OCI-LY7 (cell line): Measurements from ENCODE around the gene CCR7. TPM values are rescaled to one million over a fixed set of nuclear protein-coding genes. Genes with fewer than 3 reads are reported as not detected.

ENCODE experiments used
- BruUV-seq: library from RNA; stranded (reverse); fragments of 400-500 nt; replicated peaks from 2 replicates; lab custom pipeline; 2021; lab: Mats Ljungman, UMichigan
- CTCF ChIA-PET: fragments of 300-600 bp; sonication (Branson Sonifier 250); formaldehyde crosslinking; loops from one replicate; lab custom pipeline; 2022; ENCODE audit warnings: antibody characterized with exemption; ENCODE audit not compliant: unreplicated experiment; lab: Charles Lee
- POLR2A ChIA-PET: fragments of 300-600 bp; sonication (Branson Sonifier 250); formaldehyde crosslinking; loops from one replicate; lab custom pipeline; 2022; ENCODE audit warnings: antibody characterized with exemption; lab: Charles Lee
- DNase-seq: peaks from one replicate; pipeline ENCODE4 v3.0.0-alpha.2; 2015; ENCODE audit warnings: low spot score
- H2AFZ ChIP-seq: fragments of 200-600 bp; sonication (generic), shearing (Covaris generic); 2 replicates; pipeline ENCODE4 v1.6.1; 2014; ENCODE audit warnings: mild to moderate bottlenecking, antibody characterized with exemption, low read length, moderate library complexity
- H3K27ac ChIP-seq: fragments of 200-600 bp; sonication (generic); 2 replicates; pipeline ENCODE4 v1.5.1; 2014; ENCODE audit warnings: mixed run types, low read depth, mild to moderate bottlenecking, moderate library complexity, low read length, inconsistent platforms; ENCODE audit not compliant: poor library complexity, severe bottlenecking
- H3K36me3 ChIP-seq: fragments of 200-600 bp; sonication (generic); 2 replicates; pipeline ENCODE4 v1.6.1; 2014; ENCODE audit warnings: mild to moderate bottlenecking, antibody characterized with exemption, low read length, moderate library complexity, mixed read lengths; ENCODE audit not compliant: insufficient read depth
- H3K4me1 ChIP-seq: fragments of 200-600 bp; sonication (generic); 2 replicates; pipeline ENCODE4 v1.5.1; 2014; ENCODE audit warnings: mild to moderate bottlenecking, low read length; ENCODE audit not compliant: insufficient read depth, poor library complexity, severe bottlenecking
- H3K4me2 ChIP-seq: fragments of 200-600 bp; sonication (generic); 2 replicates; pipeline ENCODE4 v1.6.1; 2014; ENCODE audit warnings: mild to moderate bottlenecking, low read length
- H3K4me3 ChIP-seq: fragments of 200-600 bp; sonication (generic); 2 replicates; pipeline ENCODE4 v1.5.1; 2014; ENCODE audit warnings: mild to moderate bottlenecking, low read depth, low read length; ENCODE audit not compliant: poor library complexity, severe bottlenecking
- H3K79me2 ChIP-seq: fragments of 200-600 bp; sonication (generic); 2 replicates; pipeline ENCODE4 v1.6.1; 2016; ENCODE audit warnings: low read depth, mild to moderate bottlenecking, low read length, moderate library complexity, mixed read lengths; ENCODE audit not compliant: insufficient read depth
- H3K9me2 ChIP-seq: fragments of 200-600 bp; sonication (generic); 2 replicates; pipeline ENCODE4 v1.6.1; 2016; ENCODE audit warnings: mild to moderate bottlenecking, low read length, mixed read lengths; ENCODE audit not compliant: insufficient read depth
- H3K9me3 ChIP-seq: fragments of 200-600 bp; sonication (generic); 2 replicates; pipeline ENCODE4 v1.6.1; 2014; ENCODE audit warnings: mild to moderate bottlenecking, mixed run types, low read length, mixed read lengths
- H4K20me1 ChIP-seq: fragments of 200-600 bp; sonication (generic); 2 replicates; pipeline ENCODE4 v1.6.1; 2014; ENCODE audit warnings: mild to moderate bottlenecking, antibody characterized with exemption, low read length, moderate library complexity, mixed read lengths; ENCODE audit not compliant: insufficient read depth
- EZH2phosphoT487 ChIP-seq: fragments of 200-600 bp; sonication (generic); IDR thresholded peaks from 2 replicates; pipeline ENCODE4 v1.6.1; 2018; ENCODE audit warnings: low read depth, borderline replicate concordance, mild to moderate bottlenecking, mixed run types, antibody characterized with exemption, low read length, moderate library complexity, mixed read lengths
- intact Hi-C: fragments of 100-400 bp; cut with micrococcal nuclease; formaldehyde crosslinking; loops from one replicate; pipeline ENCODE4 v1.10.0; 2022; ENCODE audit not compliant: unreplicated experiment
- total RNA-seq, 2 experiments: library from RNA; depleted of rRNA in 1 of 2; stranded (reverse); fragments of >200 nt in 1 of 2; shearing (Covaris generic) in 1 of 2; gene quantifications; 2 replicates each; pipeline ENCODE4 v1.2.3, GENCODE V29; 2014 to 2022
- TF ChIP-seq, protein P1 (sequence below): fragments of 200-600 bp; sonication (generic); conservative IDR thresholded peaks from 2 replicates; pipeline ENCODE4 v1.5.1; 2014; ENCODE audit warnings: mild to moderate bottlenecking, antibody characterized with exemption, low read length, moderate library complexity, mixed read lengths

CCR7 gene
- total RNA-seq, 2 experiments from 2014 or later: 0.48 to 2.3 TPM

DNA sequence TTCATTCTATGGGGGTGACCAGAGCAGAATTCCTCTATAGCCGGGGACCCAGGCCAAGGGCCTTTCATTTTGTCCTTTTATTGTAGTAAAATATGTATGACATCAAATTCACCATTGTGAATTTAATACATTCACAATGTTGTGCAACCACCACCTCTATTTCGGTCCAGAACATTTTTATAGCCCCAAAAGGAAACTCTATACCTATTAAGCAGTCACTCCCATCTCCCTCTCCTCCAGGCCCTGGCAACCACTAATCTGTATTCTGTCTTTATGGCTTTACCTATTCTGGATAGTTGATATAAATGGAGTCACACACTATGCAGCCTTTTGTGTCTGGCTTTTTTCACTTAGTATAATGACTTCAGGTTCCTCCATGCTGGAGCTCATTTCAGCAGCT, 54.1 kb downstream of the CCR7 start:
- Histone ChIP-seq H4K20me1 (no peaks in the 10 kb centered on the region), H3K36me3 (no peaks in the 10 kb centered on the region), H3K4me1 (peaks cover 14% of the 10 kb centered on the region), H3K4me2 (no peak overlapping the region), H3K4me3 (no peak overlapping the region), H2AFZ (no peak overlapping the region), H3K9me2 (no peaks in the 10 kb centered on the region), H3K79me2 (no peaks in the 10 kb centered on the region), H3K9me3 (no peaks in the 10 kb centered on the region), H3K27ac (no peak overlapping the region)
- intact Hi-C loops: no loop called here
- no peak for DNase-seq
- no peak for TF ChIP-seq EZH2phosphoT487
- TF ChIP-seq, protein P1, sequence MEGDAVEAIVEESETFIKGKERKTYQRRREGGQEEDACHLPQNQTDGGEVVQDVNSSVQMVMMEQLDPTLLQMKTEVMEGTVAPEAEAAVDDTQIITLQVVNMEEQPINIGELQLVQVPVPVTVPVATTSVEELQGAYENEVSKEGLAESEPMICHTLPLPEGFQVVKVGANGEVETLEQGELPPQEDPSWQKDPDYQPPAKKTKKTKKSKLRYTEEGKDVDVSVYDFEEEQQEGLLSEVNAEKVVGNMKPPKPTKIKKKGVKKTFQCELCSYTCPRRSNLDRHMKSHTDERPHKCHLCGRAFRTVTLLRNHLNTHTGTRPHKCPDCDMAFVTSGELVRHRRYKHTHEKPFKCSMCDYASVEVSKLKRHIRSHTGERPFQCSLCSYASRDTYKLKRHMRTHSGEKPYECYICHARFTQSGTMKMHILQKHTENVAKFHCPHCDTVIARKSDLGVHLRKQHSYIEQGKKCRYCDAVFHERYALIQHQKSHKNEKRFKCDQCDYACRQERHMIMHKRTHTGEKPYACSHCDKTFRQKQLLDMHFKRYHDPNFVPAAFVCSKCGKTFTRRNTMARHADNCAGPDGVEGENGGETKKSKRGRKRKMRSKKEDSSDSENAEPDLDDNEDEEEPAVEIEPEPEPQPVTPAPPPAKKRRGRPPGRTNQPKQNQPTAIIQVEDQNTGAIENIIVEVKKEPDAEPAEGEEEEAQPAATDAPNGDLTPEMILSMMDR: no peak
- ChIA-PET POLR2A (interaction anchor here (1.4 kb wide), 1 partner anchor 36 kb away, joined by 3 read pairs; no protein-coding TSS in a partner anchor), CTCF (no interaction called here)
- BruUV-seq: no TSS peak

DNA sequence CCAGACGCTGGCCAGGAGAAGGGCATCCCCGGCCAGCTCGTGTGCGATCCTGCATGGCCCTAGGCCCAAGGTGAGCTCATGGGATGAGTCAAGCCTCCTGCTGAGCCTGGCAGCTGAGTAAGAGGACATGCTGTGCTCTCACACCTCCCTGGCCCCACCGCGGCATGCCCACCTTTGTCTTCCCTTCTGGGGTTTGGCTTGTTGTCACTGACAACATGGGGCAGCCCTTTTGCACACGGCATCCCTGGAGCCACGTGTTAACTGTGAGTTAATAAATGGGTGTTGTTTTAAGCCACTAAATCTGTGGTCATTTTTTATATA, 55.0 kb downstream of the CCR7 start:
- Histone ChIP-seq H3K9me2 (no peaks in the 10 kb centered on the region), H3K4me2 (no peak overlapping the region), H4K20me1 (no peaks in the 10 kb centered on the region), H3K4me3 (no peak overlapping the region), H3K4me1 (peaks cover 5% of the 10 kb centered on the region), H2AFZ (no peak overlapping the region), H3K79me2 (no peaks in the 10 kb centered on the region), H3K9me3 (no peaks in the 10 kb centered on the region), H3K36me3 (no peaks in the 10 kb centered on the region), H3K27ac (no peak overlapping the region)
- DNase-seq: no peak
- ChIA-PET POLR2A (interaction anchor here (0.6 kb wide), 1 partner anchor 172 kb away, joined by 6 read pairs; no protein-coding TSS in a partner anchor), CTCF (interaction anchor here (0.6 kb wide), 1 partner anchor 105 kb away, joined by 4 read pairs; no protein-coding TSS in a partner anchor)
- no peak for TF ChIP-seq EZH2phosphoT487
- TF ChIP-seq, protein P1: no peak
- BruUV-seq: no TSS peak
- intact Hi-C loops: no loop called here

DNA sequence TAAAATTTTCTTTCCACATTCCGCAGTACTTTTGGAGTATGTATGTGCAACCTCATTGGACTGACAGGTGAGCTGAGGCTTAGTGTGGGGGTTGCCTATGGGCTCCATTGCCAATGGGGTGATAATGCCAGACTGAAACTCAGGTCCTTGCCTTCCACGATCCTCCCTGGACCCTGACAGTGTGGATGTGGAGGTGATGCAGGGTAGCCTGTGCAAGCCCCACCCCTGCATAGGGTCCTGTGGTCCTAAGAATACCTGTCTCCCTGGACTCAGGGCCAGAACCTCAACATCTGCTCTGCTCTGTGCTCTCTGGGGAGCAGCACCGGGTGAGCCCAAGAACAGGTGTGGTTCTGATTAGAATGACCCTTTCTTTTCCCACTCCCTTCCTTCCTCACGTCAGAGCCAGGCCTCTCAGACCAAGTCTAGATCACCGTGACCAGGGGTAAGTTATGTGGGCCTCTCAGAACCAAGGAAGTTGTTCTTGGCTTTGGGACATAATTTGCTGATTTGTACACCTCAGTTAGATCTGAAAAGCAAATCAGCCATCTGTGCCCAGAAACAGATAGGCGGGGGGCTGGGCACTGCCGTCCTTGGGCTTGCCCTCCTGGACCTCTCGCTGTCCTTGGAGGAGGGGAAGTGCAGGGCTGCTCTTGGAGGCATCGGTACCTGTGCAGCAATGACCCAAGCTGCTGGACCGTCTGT, 55.5 kb downstream of the CCR7 start:
- no peak for DNase-seq
- no peaks in the 10 kb centered on the region for H3K9me2 ChIP-seq
- no TSS peak for BruUV-seq
- H3K36me3 ChIP-seq: no peaks in the 10 kb centered on the region
- no peaks in the 10 kb centered on the region for H3K79me2 ChIP-seq
- H4K20me1 ChIP-seq: no peaks in the 10 kb centered on the region
- intact Hi-C loops: no loop called here
- H3K4me1 ChIP-seq: peaks cover under 1% of the 10 kb centered on the region
- H3K4me3 ChIP-seq: no peak overlapping the region
- no peak overlapping the region for H3K27ac ChIP-seq
- H3K9me3 ChIP-seq: no peaks in the 10 kb centered on the region
- POLR2A ChIA-PET: interaction anchor here (0.6 kb wide), 1 partner anchor 171 kb away, joined by 6 read pairs; no protein-coding TSS in a partner anchor
- no peak overlapping the region for H3K4me2 ChIP-seq
- H2AFZ ChIP-seq: no peak overlapping the region
- no peak for TF ChIP-seq EZH2phosphoT487
- TF ChIP-seq, protein P1: no peak
- CTCF ChIA-PET: no interaction called here
